GM10266 (cell line): ENCODE results near the gene AMOTL2.
A peak's percentile ranks its signal among the peaks of the same experiment; 100 is the strongest.

ENCODE experiments used
- DNase-seq: peaks from one replicate; pipeline ENCODE4 v3.0.0; 2012; ENCODE audit errors: extremely low spot score
- CTCF ChIP-seq: IDR thresholded peaks from 2 replicates; pipeline ENCODE4 v1.5.1; 2012; ENCODE audit warnings: mild to moderate bottlenecking, low read depth; ENCODE audit not compliant: control insufficient read depth, insufficient read depth; ENCODE audit errors: missing control alignments

Gene AMOTL2

DNA sequence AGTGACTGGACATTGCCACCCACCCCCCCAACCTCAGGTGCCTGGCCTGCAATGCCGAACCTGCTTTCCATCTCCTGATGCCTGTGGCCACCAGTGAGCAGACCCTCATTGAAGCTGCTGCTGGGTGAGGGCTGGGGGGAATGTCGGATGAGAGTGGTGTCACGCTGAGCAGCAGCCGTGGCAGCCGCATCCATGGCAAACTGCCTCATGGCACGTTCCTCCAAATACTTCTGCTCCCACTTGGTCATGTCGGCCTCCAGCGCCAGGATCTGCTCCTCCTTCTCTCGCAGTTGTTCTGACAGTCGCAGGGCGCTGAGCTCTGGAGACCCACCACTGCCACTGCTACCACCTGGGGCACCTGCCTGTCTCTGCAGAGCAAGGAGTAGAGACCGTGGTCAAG is 14.2 kb downstream of the AMOTL2 start:
- TF ChIP-seq CTCF = no peak
- no peak for DNase-seq

- DNase-seq = no peak
- no peak for TF ChIP-seq CTCF
Measured at GRCh38 chr3:134359121-134360010, 14.9 kb downstream of the AMOTL2 start.

DNA sequence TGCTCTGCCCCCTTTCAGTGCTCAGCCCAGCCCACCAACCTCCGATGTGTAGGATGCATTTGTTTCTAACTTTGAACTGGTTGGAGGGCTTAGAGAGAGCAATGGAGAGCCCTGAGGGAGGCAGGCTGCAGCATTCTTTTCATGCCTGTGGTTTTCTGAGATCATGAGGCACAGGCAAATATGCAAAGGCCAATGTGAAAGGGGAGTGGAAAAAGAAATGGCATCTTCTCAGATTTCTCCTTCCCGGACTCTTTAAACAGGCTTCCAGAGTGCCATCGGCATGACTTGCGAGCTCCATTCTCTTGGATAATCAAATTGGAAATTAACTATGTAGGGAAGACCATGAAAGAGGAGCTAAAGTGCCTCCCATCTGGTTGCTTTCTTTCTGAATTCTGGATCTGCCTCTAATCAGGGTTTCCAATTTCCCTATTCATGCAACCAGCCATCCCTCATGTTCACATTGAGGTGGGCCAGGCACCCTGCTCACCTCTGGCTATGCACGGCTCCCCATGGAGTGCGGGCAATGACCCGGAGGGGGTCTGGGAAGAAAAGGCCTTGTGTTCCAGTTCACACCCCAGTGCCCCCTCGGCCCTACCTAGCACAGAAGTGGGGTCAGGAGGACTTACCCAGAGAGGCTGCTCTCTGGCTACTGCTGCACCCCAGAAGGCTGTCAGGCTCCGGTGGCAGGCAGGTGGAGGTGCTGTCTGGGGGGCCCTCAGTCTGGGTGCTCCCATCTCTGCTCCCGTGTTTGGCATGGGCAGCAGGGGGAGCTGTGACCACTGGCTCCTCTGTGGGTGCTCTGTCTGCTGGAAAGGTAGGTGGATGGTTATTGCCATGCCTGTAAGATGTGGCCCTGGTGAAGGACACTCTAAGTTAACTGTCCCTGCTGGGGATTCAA is 16.1 kb downstream of the AMOTL2 start:
- no peak for DNase-seq
- TF ChIP-seq CTCF = peak; percentile 42

GRCh38 chr3:134357261-134357913 is 16.9 kb downstream of the AMOTL2 start:
- DNase-seq = no peak
- no peak for TF ChIP-seq CTCF

- no peak for DNase-seq
- no peak for TF ChIP-seq CTCF
Measured at GRCh38 chr3:134356411-134357040, 17.7 kb downstream of the AMOTL2 start.

- no peak for DNase-seq
- no peak for TF ChIP-seq CTCF
Measured at GRCh38 chr3:134355416-134355815, 18.8 kb downstream of the AMOTL2 start.
